Esophagus squamous epithelium (tissue), 5 donors: ENCODE results near the gene ZNF440. TPM values are rescaled to one million over a fixed set of nuclear protein-coding genes. Genes with fewer than 3 reads are reported as not detected.
A peak's percentile ranks its signal among the peaks of the same experiment; 100 is the strongest.

ENCODE experiments used
- DNase-seq: peaks from one replicate; lab custom pipeline; 2025; lab: John Stamatoyannopoulos, UW
- H3K27ac ChIP-seq, 4 donors: fragments of 200-600 bp; sonication (generic); one replicate each; pipeline ENCODE4 v1.5.1; 2016 to 2019; ENCODE audit warnings: mild to moderate bottlenecking in 1 of 4
- H3K27me3 ChIP-seq, 4 donors: fragments of 200-600 bp; sonication (generic); 1 replicate in 3 of 4; 2 replicates in 1 of 4; pipeline versions ENCODE4 v1.5.1 to v1.6.0; 2017 to 2021; ENCODE audit warnings: antibody characterized with exemption in 1 of 4
- H3K36me3 ChIP-seq, 3 donors: fragments of 200-600 bp; sonication (generic); one replicate each; pipeline ENCODE4 v1.5.1; 2016 to 2019
- H3K4me1 ChIP-seq, 3 donors: fragments of 200-600 bp; sonication (generic); one replicate each; pipeline ENCODE4 v1.5.1; 2017 to 2019
- H3K4me3 ChIP-seq, 4 donors: fragments of 200-600 bp; sonication (generic); 1 replicate in 3 of 4; 2 replicates in 1 of 4; pipeline ENCODE4 v1.5.1; 2016 to 2019; ENCODE audit warnings: mild to moderate bottlenecking in 2 of 4, moderate library complexity in 1 of 4
- H3K9me3 ChIP-seq, 3 donors: fragments of 200-600 bp; sonication (generic); one replicate each; pipeline ENCODE4 v1.5.1; 2016 to 2019
- CTCF ChIP-seq, 6 experiments: fragments of 450-650 bp in 4 of 6; fragments of 200-600 bp in 2 of 6; sonication (generic) in 2 of 6; IDR thresholded peaks; one replicate each; pipeline ENCODE4 v1.5.1; 2016 to 2019; ENCODE audit warnings: antibody characterized with exemption in 6 of 6, mild to moderate bottlenecking in 4 of 6, moderate library complexity in 4 of 6
- POLR2A ChIP-seq, 4 donors: fragments of 450-650 bp; IDR thresholded peaks; one replicate each; pipeline ENCODE4 v1.6.1; 2017; ENCODE audit warnings: antibody characterized with exemption in 4 of 4, mild to moderate bottlenecking in 4 of 4, moderate library complexity in 3 of 4
- WGBS, 2 donors: methylation state at CpG; one replicate each; pipeline ENCODE4 v1.1.5; 2018; 5-methylcytosine and 5-hydroxymethylcytosine counted together
- intact Hi-C: fragments of 100-400 bp; cut with DNase I; formaldehyde crosslinking; loops from one replicate; pipeline ENCODE4 v1.15.0; 2022
- total RNA-seq, 4 donors: library from RNA; depleted of rRNA; stranded (reverse); fragments of >200 nt; gene quantifications; one replicate each; pipeline ENCODE4 v1.1.0, GENCODE V29; 2016
- donor health status: DM: yes; HTN: yes; CAD: no.

The ZNF440 gene
- 10 to 100 TPM; 16.1 to 22.2 (median 19.2) TPM for total RNA-seq

- Histone ChIP-seq H3K36me3 (peaks cover 0 to 27% (median 0%) of the 10 kb centered on the region in 3 donors), H3K4me1 (peaks cover 0 to 32% (median 13%) of the 10 kb centered on the region in 3 donors), H3K27me3 (no peaks in the 10 kb centered on the region), H3K9me3 (peaks cover 0 to 24% (median 0%) of the 10 kb centered on the region in 3 donors), H3K4me3 (peak within 1 kb of the TSS; percentile 66 to 84 (median 79)), H3K27ac (peak within 1 kb of the TSS; percentile 91 to 95 (median 94))
- WGBS, 2 donors = 0% methylated on average over 1 to 4 of the region's 55 CpGs
- TF ChIP-seq POLR2A (IDR thresholded peaks at IDR 0.05) = peak in 3 of 4 donors; percentile 79 to 89 (median 83)
- TF ChIP-seq CTCF (IDR thresholded peaks at IDR 0.05) = no peak
- peak; percentile 73 for DNase-seq
- intact Hi-C loops = no loop called here
Measured at GRCh38 chr19:11814029-11814699, at the start of gene ZNF440. Gene ZNF440 (plus strand): TSS chr19:11814273. CDS start chr19:11814448, 175 bp downstream.

- 0 to 1% methylated on average over 7 to 14 of the region's 61 CpGs for WGBS, 2 donors
- peaks cover 0 to 19% (median 0%) of the 10 kb centered on the region in 3 donors for H3K9me3 ChIP-seq
- intact Hi-C loops = no loop called here
Measured at GRCh38 chr19:11766597-11767591, 47.2 kb upstream of the ZNF440 start, which contains the start of gene ZNF441. Gene ZNF441 (plus strand): TSS chr19:11767000. CDS start chr19:11767194, 194 bp downstream.

GRCh38 chr19:11767633-11768133 is 46.4 kb upstream of the ZNF440 start:
- no peak for DNase-seq
- Histone ChIP-seq H3K9me3 (peaks cover 0 to 27% (median 0%) of the 10 kb centered on the region in 3 donors), H3K27me3 (no peaks in the 10 kb centered on the region), H3K36me3 (peaks cover 0 to 13% (median 0%) of the 10 kb centered on the region in 3 donors), H3K4me1 (peaks cover 8 to 25% (median 13%) of the 10 kb centered on the region in 3 donors), H3K27ac (peak overlapping the region; percentile 76 to 95 (median 88)), H3K4me3 (peak overlapping the region; percentile 60 to 89 (median 66))
- intact Hi-C loops = no loop called here
- WGBS, 2 donors = 5 to 7% methylated on average over 4 to 15 of the region's 20 CpGs
- TF ChIP-seq POLR2A (IDR thresholded peaks at IDR 0.05) (no peak), CTCF (IDR thresholded peaks at IDR 0.05) (no peak)

More at GRCh38 chr19:11766597-11767591, 47.2 kb upstream of the ZNF440 start, which contains the start of gene ZNF441:
- Histone ChIP-seq H3K36me3 (peaks cover 0 to 7% (median 0%) of the 10 kb centered on the region in 3 donors), H3K4me3 (peak within 1 kb of the TSS; percentile 60 to 89 (median 66)), H3K4me1 (peaks cover 8 to 25% (median 13%) of the 10 kb centered on the region in 3 donors), H3K27me3 (no peaks in the 10 kb centered on the region), H3K27ac (peak within 1 kb of the TSS; percentile 76 to 95 (median 88))
- TF ChIP-seq POLR2A (IDR thresholded peaks at IDR 0.05) = peak in 2 of 4 donors; percentile 54 to 62
- peak in 3 of 6 experiments; percentile 7 to 12 (median 12) for TF ChIP-seq CTCF (IDR thresholded peaks at IDR 0.05)
- DNase-seq = peak; percentile 84

GRCh38 chr19:11769995-11770394 is 44.1 kb upstream of the ZNF440 start:
- peaks cover 0 to 42% (median under 1%) of the 10 kb centered on the region in 3 donors for H3K9me3 ChIP-seq
- no peaks in the 10 kb centered on the region for H3K27me3 ChIP-seq
- no peak for DNase-seq
- WGBS, 2 donors = 91 to 95% methylated on average over 4 of the region's 4 CpGs
- no peak overlapping the region for H3K4me3 ChIP-seq
- TF ChIP-seq POLR2A (IDR thresholded peaks at IDR 0.05) (no peak), CTCF (IDR thresholded peaks at IDR 0.05) (no peak)
- no peak overlapping the region for H3K27ac ChIP-seq
- intact Hi-C loops = no loop called here
- H3K4me1 ChIP-seq = peaks cover 8 to 25% (median 13%) of the 10 kb centered on the region in 3 donors
- peaks cover 0 to 17% (median 0%) of the 10 kb centered on the region in 3 donors for H3K36me3 ChIP-seq
